A549 (cell line): ENCODE results near the gene XPC.

Experiments
- EP300 ChIP-seq, 2 experiments: fragments of >200 bp; sonication (Bioruptor Twin); formaldehyde crosslinking; IDR thresholded peaks; 2 replicates in 1 of 2; 3 replicates in 1 of 2; pipeline ENCODE4 v1.6.1; 2016 to 2017
- RAD21 ChIP-seq, 2 experiments: fragments of >200 bp in 1 of 2; sonication (Bioruptor Twin) in 1 of 2; formaldehyde crosslinking in 1 of 2; IDR thresholded peaks in 1 of 2; conservative IDR thresholded peaks in 1 of 2; 2 replicates in 1 of 2; 3 replicates in 1 of 2; pipeline ENCODE4 v1.6.1; 2012 to 2018; ENCODE audit warnings: inconsistent platforms in 1 of 2
- RFX5 ChIP-seq: fragments of 450-650 bp; IDR thresholded peaks from 2 replicates; pipeline ENCODE4 v1.7.1; 2014; ENCODE audit warnings: antibody characterized with exemption, mild to moderate bottlenecking, moderate library complexity
- TF ChIP-seq, protein P1 (sequence below): fragments of 200-600 bp; sonication (generic); IDR thresholded peaks from 2 replicates; pipeline ENCODE4 v1.6.1; 2016; ENCODE audit warnings: antibody characterized with exemption, mild to moderate bottlenecking, moderate library complexity
- TF ChIP-seq, protein P2 (sequence below): fragments of >200 bp; sonication (Bioruptor Twin); formaldehyde crosslinking; IDR thresholded peaks from 3 replicates; pipeline ENCODE4 v1.5.1; 2016
- TF ChIP-seq, protein P3 (sequence below): fragments of >200 bp; sonication (Bioruptor Twin); formaldehyde crosslinking; IDR thresholded peaks from 3 replicates; pipeline ENCODE4 v1.6.1; 2016
- TF ChIP-seq, protein P4 (sequence below): fragments of 150-350 bp; IDR thresholded peaks from 2 replicates; pipeline ENCODE4 v1.6.1; 2014; ENCODE audit warnings: low read depth, mild to moderate bottlenecking, low read length
- TF ChIP-seq, protein P5 (sequence below): IDR thresholded peaks from 2 replicates; pipeline ENCODE4 v1.6.1; 2012

DNA sequence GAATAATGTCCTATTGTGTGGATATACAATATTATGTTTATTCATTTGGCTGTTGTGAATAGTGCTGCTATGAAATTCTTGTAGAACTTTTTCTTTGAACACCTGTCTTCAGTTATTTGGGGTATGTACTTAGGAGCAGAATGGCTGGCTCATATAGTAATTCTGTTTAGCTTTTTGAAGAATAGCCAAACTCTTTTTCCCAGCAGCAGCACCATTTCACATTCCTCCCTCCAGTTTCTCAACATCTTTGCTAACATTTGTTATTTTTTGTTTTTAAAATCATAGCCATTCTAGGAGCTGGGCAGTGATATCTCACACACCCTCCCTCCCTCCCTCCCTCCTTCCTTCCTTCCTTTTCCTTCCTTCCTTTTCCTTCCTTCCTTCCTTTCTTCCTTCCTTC is 40.0 kb upstream of the XPC start:
- TF ChIP-seq, protein P1, sequence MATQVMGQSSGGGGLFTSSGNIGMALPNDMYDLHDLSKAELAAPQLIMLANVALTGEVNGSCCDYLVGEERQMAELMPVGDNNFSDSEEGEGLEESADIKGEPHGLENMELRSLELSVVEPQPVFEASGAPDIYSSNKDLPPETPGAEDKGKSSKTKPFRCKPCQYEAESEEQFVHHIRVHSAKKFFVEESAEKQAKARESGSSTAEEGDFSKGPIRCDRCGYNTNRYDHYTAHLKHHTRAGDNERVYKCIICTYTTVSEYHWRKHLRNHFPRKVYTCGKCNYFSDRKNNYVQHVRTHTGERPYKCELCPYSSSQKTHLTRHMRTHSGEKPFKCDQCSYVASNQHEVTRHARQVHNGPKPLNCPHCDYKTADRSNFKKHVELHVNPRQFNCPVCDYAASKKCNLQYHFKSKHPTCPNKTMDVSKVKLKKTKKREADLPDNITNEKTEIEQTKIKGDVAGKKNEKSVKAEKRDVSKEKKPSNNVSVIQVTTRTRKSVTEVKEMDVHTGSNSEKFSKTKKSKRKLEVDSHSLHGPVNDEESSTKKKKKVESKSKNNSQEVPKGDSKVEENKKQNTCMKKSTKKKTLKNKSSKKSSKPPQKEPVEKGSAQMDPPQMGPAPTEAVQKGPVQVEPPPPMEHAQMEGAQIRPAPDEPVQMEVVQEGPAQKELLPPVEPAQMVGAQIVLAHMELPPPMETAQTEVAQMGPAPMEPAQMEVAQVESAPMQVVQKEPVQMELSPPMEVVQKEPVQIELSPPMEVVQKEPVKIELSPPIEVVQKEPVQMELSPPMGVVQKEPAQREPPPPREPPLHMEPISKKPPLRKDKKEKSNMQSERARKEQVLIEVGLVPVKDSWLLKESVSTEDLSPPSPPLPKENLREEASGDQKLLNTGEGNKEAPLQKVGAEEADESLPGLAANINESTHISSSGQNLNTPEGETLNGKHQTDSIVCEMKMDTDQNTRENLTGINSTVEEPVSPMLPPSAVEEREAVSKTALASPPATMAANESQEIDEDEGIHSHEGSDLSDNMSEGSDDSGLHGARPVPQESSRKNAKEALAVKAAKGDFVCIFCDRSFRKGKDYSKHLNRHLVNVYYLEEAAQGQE, result no peak
- TF ChIP-seq EP300 (IDR thresholded peaks at IDR 0.05), result no peak
- TF ChIP-seq, protein P2, sequence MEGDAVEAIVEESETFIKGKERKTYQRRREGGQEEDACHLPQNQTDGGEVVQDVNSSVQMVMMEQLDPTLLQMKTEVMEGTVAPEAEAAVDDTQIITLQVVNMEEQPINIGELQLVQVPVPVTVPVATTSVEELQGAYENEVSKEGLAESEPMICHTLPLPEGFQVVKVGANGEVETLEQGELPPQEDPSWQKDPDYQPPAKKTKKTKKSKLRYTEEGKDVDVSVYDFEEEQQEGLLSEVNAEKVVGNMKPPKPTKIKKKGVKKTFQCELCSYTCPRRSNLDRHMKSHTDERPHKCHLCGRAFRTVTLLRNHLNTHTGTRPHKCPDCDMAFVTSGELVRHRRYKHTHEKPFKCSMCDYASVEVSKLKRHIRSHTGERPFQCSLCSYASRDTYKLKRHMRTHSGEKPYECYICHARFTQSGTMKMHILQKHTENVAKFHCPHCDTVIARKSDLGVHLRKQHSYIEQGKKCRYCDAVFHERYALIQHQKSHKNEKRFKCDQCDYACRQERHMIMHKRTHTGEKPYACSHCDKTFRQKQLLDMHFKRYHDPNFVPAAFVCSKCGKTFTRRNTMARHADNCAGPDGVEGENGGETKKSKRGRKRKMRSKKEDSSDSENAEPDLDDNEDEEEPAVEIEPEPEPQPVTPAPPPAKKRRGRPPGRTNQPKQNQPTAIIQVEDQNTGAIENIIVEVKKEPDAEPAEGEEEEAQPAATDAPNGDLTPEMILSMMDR, result no peak
- TF ChIP-seq, protein P3, sequence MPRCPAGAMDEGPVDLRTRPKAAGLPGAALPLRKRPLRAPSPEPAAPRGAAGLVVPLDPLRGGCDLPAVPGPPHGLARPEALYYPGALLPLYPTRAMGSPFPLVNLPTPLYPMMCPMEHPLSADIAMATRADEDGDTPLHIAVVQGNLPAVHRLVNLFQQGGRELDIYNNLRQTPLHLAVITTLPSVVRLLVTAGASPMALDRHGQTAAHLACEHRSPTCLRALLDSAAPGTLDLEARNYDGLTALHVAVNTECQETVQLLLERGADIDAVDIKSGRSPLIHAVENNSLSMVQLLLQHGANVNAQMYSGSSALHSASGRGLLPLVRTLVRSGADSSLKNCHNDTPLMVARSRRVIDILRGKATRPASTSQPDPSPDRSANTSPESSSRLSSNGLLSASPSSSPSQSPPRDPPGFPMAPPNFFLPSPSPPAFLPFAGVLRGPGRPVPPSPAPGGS, result no peak
- no peak for TF ChIP-seq RFX5
- no peak for TF ChIP-seq RAD21 (conservative IDR thresholded peaks at IDR 0.05 in 1 of 2, IDR thresholded peaks at IDR 0.05 in 1 of 2)
- TF ChIP-seq, protein P4, sequence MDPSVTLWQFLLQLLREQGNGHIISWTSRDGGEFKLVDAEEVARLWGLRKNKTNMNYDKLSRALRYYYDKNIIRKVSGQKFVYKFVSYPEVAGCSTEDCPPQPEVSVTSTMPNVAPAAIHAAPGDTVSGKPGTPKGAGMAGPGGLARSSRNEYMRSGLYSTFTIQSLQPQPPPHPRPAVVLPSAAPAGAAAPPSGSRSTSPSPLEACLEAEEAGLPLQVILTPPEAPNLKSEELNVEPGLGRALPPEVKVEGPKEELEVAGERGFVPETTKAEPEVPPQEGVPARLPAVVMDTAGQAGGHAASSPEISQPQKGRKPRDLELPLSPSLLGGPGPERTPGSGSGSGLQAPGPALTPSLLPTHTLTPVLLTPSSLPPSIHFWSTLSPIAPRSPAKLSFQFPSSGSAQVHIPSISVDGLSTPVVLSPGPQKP, result no peak
- TF ChIP-seq, protein P5, sequence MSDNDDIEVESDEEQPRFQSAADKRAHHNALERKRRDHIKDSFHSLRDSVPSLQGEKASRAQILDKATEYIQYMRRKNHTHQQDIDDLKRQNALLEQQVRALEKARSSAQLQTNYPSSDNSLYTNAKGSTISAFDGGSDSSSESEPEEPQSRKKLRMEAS, result no peak
